ENCODE measurements around the gene GFOD1.

- TF ChIP-seq CTCF (IDR thresholded peaks at IDR 0.05) (no peak), POLR2A (IDR thresholded peaks at IDR 0.05) (no peak)
Measured at GRCh38 chr6:13365320-13365719, 122.1 kb downstream of the GFOD1 start.

Data from heart left ventricle (tissue), 13 donors.